ENCODE measurements around the gene KMT5B. TPM values are rescaled to one million over a fixed set of nuclear protein-coding genes. Genes with fewer than 3 reads are reported as not detected.
A peak's percentile ranks its signal among the peaks of the same experiment; 100 is the strongest.

The KMT5B gene
- total and polyA plus RNA-seq, 2 of the 13 experiments (the other 11 are each of a cell fraction or from before 2014, with no cell fraction given), result 17.6 to 23.7 TPM

- TF ChIP-seq SMAD3 (CRISPR knock-in tag; IDR thresholded peaks at IDR 0.05) (no peak), ZFP41 (CRISPR knock-in tag; IDR thresholded peaks at IDR 0.05; ENCODE audit: borderline replicate concordance) (no peak), ZNF652 (CRISPR knock-in tag; IDR thresholded peaks at IDR 0.05; ENCODE audit: borderline replicate concordance, low read depth) (no peak), NRL (CRISPR knock-in tag; IDR thresholded peaks at IDR 0.05; ENCODE audit: borderline replicate concordance) (no peak), SOX6 (IDR thresholded peaks at IDR 0.05) (no peak), SOX6 (CRISPR knock-in tag; IDR thresholded peaks at IDR 0.05) (0 out of 2 replicates have a peak, but pooled peaks have one; percentile 15), CAMTA2 (CRISPR knock-in tag; IDR thresholded peaks at IDR 0.05; ENCODE audit: borderline replicate concordance) (no peak), ATF6 (CRISPR knock-in tag; conservative IDR thresholded peaks at IDR 0.05) (no peak), CENPX (CRISPR knock-in tag; IDR thresholded peaks at IDR 0.05) (no peak), SP5 (CRISPR knock-in tag; IDR thresholded peaks at IDR 0.05; ENCODE audit: borderline replicate concordance, low read depth) (no peak), ZBTB20 (CRISPR knock-in tag; IDR thresholded peaks at IDR 0.05; ENCODE audit: borderline replicate concordance, low read depth) (no peak), ZNF546 (CRISPR knock-in tag; conservative IDR thresholded peaks at IDR 0.05) (no peak), ZNF598 (CRISPR knock-in tag; IDR thresholded peaks at IDR 0.05; ENCODE audit: borderline replicate concordance) (no peak), ZBTB46 (CRISPR knock-in tag; IDR thresholded peaks at IDR 0.05; ENCODE audit: borderline replicate concordance) (no peak), ZNF572 (CRISPR knock-in tag; IDR thresholded peaks at IDR 0.05) (no peak), MAFF (IDR thresholded peaks at IDR 0.05; ENCODE audit: low read depth, low read length) (no peak), REL (CRISPR knock-in tag; conservative IDR thresholded peaks at IDR 0.05) (no peak), ZNF326 (CRISPR knock-in tag; IDR thresholded peaks at IDR 0.05; ENCODE audit: borderline replicate concordance) (no peak), ZNF335 (CRISPR knock-in tag; IDR thresholded peaks at IDR 0.05) (peak; percentile 37; the same call in 1 of the 2 replicates), GATAD1 (CRISPR knock-in tag; IDR thresholded peaks at IDR 0.05) (no peak), DNMT1 (CRISPR knock-in tag; IDR thresholded peaks at IDR 0.05) (no peak), ZNF484 (CRISPR knock-in tag; IDR thresholded peaks at IDR 0.05; ENCODE audit: borderline replicate concordance, low read depth) (no peak), TOPORS (CRISPR knock-in tag; IDR thresholded peaks at IDR 0.05) (no peak), ONECUT2 (CRISPR knock-in tag; IDR thresholded peaks at IDR 0.05) (no peak), GFI1 (CRISPR knock-in tag; IDR thresholded peaks at IDR 0.05; ENCODE audit: borderline replicate concordance) (no peak), SKIL (CRISPR knock-in tag; IDR thresholded peaks at IDR 0.05; ENCODE audit: borderline replicate concordance) (no peak)
Measured at GRCh38 chr11:68137833-68138232, 75.3 kb downstream of the KMT5B start (continued).

Data from HepG2 (cell line).